Islet of Langerhans (tissue), 1 donor: ENCODE measurements around the gene SSMEM1.

Source experiments
- FAIRE-seq: peaks from one replicate; lab custom pipeline; 2011; peaks lifted over from hg19 to GRCh38; lab: Jason Lieb, UNC

Gene SSMEM1, protein sequence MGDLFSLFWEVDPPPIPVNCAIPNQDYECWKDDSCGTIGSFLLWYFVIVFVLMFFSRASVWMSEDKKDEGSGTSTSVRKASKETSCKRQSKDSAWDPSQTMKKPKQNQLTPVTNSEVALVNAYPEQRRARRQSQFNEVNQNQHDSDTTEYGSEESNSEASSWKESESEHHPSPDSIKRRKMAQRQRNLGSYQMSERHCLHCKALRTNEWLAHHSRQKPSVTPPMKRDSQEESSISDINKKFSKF

DNA sequence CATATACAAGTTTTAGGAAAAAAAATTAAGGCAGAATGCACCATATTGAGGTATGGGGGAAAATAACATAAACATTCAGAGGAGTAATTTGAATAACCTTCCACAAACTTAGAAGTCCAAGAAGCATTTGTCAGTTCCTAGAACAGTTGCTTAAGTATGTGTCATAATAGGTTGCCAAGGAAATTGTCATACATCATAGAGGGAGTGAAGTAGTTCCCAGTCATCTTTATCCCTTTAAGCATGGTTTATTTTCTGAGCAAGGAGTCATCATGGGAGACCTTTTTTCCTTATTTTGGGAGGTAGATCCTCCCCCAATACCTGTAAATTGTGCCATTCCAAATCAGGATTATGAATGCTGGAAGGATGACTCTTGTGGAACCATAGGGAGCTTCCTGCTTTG lies at the start of gene SSMEM1:
SSMEM1 (plus strand) TSS at position 219 of the 400 bp plus-strand sequence; CDS start at position 270, 51 bp downstream.
- no peak for FAIRE-seq

DNA sequence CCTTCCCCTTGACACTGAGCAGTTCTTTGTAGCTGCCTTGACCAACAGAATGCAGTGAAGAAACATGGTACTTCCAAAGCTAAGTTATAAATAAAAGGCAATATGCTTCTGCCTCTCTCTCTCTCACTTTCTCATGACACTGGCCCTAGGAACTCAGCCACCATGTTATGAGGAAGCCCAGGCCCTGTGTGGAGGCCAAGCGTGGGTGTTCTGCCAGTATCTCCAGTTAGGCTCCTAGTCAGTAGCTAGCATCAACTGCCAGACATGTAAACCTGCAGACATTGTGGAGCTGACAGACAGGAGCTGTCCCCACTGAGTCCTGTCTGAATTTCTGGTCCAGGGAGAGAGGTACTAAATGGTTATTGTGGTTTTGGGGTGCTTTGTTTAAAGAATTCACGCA lies 47.6 kb upstream of the SSMEM1 start:
- no peak for FAIRE-seq

DNA sequence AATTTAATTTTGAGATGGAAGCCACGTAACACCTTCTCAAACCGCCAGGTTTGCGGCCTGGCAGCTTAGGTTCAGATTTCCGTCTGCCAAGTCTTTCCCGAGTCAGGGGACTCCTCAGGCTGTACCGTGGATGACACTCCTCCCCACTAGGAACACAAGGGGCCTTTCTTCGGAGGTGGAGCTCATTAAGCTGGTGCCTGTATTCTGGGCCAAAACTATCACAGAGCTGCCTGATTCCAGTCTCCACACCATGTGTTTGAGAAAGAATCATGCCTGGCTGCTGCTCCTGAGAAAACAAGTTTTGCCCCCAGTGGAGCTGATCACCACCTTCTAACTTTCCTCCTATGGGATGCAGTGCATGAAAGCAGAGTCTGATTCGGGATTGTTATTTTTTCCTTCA lies 47.2 kb upstream of the SSMEM1 start:
- FAIRE-seq: no peak

DNA sequence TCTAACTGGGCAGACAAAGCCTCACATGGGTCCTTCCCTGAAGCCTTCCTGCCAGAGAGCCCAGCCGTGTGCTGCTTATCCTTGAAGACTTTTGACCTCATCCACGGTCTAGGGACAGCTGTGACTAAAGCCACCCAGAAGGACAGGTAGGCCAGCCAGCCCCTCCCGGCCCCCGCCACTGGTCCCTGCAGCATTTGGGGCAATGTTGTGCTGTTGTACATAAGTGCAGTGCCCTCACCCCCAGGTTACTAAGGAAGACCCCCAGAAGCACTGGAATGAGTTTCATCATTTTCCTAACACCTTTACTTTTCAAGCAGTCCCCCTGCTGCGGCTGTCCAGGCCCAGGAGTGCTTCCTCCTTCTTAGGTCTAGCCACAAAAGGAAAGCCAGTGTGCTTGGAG lies 45.5 kb upstream of the SSMEM1 start:
- FAIRE-seq: no peak

DNA sequence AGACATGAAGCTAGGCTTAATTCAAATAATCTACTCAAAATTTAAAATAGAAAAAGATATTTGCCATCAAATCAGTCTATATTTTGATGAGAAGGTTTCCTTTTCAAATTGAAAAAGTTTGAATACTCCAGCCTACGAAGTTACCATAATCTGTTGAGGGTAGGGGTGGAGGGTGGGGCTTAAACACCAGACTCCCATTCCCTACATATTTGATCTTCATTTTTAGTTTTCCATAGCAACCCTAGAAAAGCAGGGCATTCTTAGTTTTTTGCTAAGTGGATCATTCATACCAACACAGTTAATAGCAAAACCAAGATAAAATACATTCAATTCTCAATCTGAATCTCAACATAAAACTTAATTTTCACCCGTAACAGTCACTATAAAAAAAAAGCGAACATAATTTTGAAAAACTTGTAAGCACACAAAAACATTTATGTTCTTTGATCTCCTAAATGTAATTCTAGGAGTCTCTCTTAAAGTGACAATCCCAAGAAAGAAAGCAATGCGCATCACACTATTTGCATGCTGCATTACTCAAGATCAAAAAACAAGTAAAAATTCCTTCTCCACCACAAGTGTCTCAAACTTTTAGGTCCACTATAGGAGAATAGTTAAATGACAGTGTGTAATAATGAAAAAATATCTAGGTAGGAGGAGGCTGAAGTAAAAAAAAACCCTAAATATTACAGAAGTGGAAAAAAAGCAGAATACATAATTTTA lies 33.3 kb upstream of the SSMEM1 start:
- no peak for FAIRE-seq

DNA sequence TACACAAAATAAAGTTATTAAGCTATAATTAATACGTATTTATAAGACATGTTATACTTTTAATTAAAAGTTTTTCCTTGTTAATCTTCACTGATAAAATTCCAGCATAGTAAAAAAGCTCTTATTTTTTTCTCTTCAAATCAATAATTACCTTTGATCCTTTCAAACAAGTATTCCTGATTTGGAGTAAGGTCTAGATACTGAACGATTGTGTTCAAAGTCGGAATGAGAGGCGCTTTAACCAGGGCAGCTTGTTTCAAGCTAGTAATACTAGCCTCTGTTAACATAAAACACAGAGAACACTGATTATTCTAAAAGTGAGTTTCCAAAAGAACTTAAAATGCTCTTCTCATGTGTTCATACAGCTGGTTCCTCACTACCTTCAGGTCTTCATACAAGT lies 29.4 kb upstream of the SSMEM1 start:
- FAIRE-seq: no peak

DNA sequence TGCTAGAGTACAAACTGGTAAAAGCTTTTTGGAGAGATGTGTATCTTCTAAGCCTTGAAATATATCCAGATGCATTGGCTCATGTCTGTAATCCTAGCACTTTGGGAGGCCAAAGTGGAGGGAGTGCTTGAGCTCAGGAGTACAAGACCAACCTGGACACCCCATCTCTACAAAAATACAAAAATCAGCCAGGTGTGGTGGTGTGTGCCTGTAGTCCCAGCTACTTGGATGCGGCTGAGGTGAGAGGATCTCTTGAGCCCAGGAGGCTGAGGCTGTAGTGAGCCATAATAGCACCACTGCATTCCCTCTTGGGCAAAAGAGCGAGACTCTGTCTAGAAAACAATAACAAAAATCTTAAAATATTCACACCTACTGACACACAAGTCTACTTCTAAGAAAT lies 28.0 kb upstream of the SSMEM1 start:
- FAIRE-seq: no peak

DNA sequence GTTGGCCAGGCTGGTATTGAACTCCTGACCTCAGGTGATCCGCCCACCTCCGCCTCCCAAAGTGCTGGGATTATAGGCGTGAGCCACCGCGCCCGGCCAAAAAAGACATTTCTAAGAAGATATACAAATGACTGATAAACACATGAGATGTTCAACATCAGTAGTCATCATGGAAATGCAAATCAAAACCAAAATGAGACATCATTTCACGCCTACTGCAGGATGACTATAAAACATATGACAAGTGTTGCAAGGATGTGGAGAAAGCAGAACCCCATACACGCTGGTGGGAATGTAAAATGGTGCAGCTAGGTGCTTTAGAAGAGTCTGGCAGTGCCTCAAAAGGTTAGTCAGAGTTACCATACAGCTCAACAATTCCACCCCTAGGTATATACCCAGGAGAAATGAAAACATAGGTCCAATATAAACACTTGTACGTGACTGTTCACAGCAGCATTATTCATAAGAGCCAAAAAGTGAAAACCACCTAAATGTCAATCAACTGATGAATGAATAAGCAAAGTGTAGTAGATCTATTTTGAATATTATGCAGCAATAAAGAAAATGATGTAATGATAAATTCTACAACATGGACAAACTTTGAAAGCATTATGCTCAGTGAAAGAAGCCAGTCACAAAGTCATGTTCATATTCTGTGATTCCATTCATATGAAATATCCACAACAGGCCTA lies 26.9 kb upstream of the SSMEM1 start:
- no peak for FAIRE-seq

DNA sequence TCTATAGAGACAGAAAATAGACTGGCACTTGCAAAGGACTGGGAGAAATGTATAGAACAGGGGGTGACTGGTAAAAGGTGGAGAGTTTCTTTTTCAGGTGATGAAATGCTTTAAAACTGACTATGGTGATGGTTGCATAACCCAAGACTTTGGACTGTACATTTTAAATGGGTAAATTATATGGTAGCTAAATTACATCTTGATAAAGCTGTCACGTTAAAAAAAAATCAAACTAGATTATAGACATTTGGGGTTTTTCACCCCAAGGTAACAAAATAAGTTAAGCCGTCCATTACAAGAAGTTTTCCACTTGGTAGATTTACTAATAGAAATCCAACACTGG lies 26.4 kb upstream of the SSMEM1 start:
- no peak for FAIRE-seq

DNA sequence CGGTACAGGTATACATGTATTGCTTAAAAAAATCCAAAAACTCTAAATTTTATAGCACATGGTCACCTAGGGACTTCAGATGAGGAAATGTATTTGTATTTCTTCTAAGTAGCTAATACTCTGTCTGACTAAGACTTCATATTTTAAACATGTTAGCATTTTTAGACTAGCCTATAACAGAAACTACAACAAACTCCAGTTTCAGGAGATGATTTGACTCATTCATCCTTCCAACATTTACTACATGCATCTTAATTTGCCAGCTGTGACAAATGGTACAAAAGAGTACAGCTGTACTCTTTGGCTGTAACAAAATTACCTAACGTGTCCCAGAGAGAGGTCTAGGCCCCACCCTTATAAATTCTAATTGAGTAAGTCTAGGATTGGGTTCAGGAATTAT lies 24.7 kb upstream of the SSMEM1 start:
- no peak for FAIRE-seq

DNA sequence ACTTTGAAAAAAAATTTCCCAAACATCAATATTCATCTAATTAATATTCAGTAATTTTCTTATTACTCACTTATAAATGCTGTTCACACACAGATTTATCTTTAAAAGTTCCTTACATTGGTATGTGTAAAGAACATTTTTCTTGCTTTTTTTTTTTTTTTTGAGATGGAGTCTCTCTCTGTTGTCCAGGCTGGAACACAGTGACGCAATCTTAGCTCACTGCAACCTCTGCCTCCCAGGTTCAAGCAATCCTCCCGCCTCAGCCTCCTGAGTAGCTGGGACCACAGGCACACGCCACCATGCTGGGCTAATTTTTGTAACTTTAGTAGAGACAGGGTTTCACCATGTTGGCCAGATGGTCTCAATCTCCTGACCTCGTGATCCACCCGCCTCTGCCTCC lies 23.3 kb upstream of the SSMEM1 start:
- peak; percentile 33 for FAIRE-seq

DNA sequence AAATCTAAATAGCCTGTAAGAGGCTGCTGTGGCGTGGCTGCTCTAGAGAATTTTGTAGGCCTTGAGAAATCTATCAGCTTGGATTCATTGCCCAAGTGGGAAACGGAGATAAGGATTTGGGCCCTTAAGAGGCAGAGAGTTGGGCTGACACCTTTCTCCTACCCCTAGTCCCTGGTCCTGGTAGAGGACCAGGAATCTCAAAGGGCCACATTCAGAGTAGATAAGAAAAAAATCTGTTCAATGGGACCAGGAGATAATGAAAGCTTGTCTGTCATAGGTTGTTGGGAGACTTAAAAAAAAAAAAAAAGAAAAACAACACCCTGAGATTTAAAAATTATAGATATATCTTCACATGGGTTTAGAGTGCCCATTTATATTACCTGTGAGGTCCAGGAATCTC lies 20.3 kb upstream of the SSMEM1 start:
- no peak for FAIRE-seq

DNA sequence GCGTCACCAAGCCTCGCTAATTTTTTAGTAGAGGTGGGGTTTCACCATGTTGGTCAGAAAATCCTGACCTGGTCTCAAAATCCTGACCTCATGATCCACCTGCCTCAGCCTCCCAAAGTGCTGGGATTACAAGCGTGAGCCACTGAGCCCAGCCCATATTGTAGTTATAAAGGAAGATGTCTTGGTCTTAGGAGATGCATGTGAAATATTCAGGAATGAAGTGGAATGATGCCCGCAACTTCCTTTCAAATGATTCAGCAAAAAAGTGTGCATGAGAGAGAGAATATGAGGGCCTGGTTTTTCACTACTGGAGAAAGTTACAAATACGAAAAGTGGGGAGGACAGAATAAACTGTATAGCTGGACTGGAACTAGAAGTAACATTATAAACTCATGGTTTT lies 18.3 kb upstream of the SSMEM1 start:
- FAIRE-seq: no peak

DNA sequence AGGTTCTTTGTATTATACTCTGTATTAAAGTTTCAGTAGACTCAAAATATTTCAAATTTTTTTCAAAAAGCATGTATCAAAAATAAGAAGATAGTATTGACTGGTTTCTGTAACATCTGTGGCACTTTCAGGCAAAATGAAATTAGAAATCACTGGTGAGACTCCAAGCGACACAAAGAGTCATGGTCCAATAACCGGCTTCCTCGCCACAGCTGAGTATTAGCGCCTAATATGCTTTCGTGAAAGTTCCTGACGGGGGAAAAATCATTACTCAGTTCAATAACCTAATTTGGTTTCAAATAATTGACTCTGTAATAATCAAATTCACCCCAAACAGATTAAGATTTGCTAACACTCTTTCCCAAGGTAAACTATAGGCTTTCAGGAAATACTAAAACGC lies 15.9 kb upstream of the SSMEM1 start:
- FAIRE-seq: no peak

DNA sequence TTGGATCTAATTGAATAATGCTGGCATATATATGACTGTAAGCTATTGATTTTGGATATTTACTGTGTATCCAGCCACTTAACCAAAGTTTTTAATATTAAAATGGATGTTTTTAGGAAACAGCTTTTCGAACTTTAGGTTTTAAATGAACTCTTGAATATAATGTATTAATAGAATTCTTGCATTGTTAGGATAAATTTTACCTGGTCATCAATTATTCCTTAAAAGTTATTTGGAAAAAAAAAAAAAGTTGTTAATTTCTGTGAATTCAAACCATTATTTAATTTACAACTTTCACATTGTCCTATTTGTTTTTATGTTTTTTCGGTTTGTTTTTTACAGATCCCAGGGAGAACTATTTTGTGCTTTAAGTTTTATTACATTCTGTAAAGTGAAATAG lies 12.3 kb upstream of the SSMEM1 start:
- peak; percentile 30 for FAIRE-seq

DNA sequence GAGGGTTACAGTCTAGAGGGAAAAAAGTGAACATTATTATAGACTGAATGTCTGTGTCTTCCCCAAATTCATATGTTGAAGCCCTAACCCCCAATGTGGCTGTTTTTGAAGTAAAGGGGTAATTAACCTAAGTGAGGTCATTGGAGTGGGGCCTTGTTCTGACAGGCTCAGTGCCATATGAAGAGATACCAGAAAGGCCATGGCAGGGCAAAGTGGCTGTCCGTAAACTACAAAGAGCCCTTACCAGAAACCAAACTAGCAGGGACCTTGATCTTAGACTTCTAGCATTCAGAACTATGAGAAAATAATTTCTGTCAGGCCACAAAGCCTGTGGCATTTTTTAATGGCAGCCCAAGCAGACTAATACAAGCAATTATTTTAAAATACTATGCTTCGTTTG lies 11.2 kb upstream of the SSMEM1 start:
- no peak for FAIRE-seq

DNA sequence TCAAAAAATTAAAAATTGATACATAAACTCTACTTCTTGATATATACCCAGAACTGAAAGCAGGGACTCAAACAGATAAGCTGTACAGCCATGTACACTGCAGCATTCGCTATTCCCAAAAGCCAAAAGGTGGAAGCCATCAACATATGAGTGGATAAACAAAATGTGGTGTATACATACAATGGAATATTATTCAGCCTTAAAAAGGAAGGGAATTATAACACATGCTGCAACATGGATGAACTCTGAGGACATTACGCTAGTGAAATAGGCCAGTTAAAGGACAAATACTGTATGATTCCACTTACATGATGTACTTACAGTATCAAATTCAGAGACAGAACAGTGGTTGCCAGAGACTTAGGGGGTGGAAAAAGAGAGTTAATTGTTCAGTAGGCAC lies 10.6 kb upstream of the SSMEM1 start:
- FAIRE-seq: no peak

DNA sequence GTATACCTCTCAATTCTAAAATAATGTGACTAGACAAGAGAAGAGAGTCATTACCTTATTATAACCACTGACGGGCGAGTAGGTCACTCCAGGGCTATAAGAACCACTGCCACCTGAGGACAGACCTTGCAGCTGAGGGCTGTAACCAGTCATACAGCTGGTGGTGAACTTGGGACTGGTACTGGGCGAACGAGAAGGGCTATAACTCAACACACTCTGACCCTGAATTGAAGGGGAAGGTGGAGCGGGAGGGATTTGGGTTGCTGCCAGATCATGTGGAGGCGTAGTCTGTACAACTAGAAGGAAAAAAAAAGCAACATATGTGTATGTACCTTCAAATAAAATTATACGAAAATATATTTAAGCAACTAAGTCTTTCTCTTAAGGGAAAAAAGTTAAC lies 5.9 kb upstream of the SSMEM1 start:
- no peak for FAIRE-seq

DNA sequence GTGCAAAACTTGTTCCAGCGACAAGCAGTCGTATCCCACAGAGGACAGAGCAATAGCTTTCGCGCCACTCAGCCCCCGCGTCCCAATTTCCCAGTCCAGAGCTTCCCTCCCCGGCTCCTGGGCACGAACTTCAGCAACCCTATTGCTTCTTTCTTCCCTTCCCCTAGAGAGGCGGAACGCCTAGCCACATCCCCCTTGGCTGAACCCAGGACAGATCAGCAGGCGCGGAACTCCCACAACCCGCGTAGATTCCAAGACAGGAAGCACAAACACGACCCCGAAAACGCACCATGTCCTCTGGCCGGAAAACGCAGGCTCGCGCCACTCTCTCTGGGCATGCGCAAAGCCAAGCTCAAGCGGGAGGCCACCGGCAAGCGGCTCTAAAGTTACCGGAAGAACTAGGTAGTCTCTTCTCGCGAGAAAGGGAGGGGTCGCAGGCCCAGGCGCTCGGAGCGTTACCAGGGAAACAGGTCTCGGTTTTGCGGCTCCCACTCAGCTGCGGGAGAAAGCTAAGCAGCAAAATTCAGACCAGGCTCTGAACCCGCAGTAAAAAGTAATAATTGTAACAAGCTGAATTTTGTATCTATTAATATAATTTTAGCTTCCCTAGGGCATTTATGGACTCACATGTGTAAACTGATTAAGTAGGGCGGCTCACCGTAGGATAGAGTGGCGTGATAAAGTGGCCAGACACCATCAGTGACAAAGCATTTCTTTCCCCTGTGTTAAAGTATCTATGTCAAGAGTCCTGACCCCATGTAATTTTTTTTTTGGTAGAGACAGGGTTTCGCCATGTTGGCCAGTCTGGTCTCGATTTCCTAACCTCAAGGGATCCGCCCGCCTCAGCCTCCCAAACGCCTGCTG lies 2.3 kb upstream of the SSMEM1 start, which contains the start of gene TMEM209:
TMEM209 (minus strand) TSS at position 323 of the 864 bp plus-strand sequence; CDS start at position 292, 31 bp downstream.
- peak; percentile 76 for FAIRE-seq

DNA sequence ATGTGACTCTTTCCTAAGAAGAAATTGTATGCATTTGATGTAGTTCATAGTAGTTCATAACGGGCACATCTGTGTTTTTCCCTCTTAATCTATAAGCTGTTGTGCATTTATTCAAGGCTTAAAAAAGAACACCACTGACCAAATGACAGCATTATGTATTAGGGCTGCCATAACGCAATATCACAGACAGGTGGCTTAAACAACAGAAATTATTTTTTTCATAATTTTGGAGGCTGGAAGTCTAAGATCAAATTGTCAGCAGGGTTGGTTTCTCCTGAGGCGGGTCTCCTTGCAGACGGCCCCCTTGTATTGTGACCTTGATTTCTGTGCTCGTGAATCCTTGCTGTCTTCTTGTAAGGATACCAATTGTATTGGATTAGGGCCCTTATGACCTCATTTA lies 627 bp upstream of the SSMEM1 start:
- no peak for FAIRE-seq

DNA sequence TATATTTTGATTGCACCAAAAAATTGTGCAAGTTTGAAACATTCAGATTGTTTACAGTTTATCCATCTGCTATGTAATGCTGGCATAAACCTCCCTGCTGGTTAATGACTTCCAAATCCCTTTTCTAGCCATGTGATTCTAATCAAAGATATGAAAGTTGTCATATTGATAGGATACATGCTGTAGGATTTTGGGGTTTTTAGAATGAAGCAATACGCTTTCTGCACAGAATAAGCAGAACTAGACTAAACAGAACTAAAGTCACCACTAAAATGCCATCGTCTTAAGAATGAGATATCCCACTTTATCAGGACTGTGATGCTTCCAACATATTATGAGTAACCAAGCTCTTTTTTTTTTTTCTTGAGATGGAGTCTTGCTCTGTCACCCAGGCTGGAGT lies 856 bp downstream of the SSMEM1 start:
- no peak for FAIRE-seq

DNA sequence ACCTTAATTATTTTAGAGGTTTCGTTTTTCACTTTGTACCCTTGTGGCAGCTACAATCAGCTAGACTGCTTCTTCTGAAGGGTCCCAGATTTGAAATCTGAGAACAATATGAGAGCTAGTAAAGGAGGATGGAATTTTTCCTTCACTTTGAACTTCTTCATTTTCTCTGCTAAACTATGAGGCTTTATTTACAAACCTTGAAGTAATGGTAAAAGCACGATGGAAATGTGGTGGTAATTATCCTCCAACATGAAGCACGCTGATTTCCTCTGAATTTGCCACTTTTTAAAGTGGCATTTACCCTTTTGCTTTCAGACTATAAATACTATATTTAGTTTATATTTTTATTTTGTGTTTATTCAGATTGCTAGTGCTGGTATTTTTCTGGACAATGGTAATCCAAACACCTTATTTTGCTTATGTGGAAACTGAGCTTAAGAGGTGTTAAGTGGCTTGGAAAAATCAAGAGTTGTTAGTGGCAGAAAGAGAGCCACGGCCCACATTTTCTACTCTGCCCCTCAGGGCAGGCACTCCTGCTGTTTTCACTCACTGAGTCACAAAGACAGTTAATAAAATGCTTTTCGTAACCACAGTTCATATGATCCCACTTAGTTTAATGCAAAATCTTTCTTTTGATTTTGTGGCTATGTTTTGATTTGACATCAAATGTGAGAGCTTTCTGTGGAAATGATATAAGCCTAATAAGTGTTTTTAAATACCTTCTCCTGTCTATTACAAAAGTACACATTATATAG lies 2.7 kb downstream of the SSMEM1 start:
- no peak for FAIRE-seq
